Measurements from ENCODE around the gene MYO5C. TPM values are rescaled to one million over a fixed set of nuclear protein-coding genes. Genes with fewer than 3 reads are reported as not detected.
A peak's percentile ranks its signal among the peaks of the same experiment; 100 is the strongest.

The MYO5C gene
- total and polyA plus RNA-seq, 2 of the 13 experiments (the other 11 are each of a cell fraction or from before 2014, with no cell fraction given) = 15.7 to 23.7 TPM

DNA sequence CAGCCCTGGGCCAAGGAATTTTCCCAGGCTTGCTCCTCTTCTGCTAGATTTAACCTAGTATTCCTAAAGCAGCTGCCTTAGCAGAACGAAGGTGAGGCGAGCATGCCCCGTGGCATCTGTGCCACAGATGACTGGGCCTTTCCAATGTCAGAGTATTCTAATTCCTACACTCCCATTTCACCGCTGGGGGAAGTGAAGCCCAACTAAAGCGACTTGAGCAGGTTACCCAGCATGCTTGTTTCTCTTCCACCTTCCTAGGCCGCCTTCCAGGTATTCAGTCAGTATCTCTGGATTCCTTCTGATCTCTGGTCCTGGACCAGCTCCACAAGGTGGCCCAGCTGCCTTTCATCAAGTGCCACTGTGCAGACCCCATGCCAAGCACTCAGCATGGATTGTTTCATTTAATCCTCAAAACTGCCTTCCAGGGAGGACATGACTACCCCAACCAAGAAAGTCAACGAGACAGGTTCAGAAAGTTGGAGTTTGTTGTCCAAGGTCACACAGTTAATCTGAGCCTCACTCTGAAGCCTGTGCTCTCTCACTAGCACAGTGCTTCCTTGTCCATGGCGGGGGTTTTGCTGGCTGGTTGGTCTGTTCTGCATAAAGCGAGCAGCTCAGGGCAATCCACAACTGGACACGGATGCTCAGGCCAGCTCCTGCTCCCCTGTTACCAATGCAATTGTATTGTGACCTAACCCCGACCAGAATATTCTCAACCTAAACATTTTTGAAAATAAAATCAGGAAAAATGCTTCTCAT, 15.1 kb downstream of the MYO5C start (continued):
- TF ChIP-seq, protein P1, sequence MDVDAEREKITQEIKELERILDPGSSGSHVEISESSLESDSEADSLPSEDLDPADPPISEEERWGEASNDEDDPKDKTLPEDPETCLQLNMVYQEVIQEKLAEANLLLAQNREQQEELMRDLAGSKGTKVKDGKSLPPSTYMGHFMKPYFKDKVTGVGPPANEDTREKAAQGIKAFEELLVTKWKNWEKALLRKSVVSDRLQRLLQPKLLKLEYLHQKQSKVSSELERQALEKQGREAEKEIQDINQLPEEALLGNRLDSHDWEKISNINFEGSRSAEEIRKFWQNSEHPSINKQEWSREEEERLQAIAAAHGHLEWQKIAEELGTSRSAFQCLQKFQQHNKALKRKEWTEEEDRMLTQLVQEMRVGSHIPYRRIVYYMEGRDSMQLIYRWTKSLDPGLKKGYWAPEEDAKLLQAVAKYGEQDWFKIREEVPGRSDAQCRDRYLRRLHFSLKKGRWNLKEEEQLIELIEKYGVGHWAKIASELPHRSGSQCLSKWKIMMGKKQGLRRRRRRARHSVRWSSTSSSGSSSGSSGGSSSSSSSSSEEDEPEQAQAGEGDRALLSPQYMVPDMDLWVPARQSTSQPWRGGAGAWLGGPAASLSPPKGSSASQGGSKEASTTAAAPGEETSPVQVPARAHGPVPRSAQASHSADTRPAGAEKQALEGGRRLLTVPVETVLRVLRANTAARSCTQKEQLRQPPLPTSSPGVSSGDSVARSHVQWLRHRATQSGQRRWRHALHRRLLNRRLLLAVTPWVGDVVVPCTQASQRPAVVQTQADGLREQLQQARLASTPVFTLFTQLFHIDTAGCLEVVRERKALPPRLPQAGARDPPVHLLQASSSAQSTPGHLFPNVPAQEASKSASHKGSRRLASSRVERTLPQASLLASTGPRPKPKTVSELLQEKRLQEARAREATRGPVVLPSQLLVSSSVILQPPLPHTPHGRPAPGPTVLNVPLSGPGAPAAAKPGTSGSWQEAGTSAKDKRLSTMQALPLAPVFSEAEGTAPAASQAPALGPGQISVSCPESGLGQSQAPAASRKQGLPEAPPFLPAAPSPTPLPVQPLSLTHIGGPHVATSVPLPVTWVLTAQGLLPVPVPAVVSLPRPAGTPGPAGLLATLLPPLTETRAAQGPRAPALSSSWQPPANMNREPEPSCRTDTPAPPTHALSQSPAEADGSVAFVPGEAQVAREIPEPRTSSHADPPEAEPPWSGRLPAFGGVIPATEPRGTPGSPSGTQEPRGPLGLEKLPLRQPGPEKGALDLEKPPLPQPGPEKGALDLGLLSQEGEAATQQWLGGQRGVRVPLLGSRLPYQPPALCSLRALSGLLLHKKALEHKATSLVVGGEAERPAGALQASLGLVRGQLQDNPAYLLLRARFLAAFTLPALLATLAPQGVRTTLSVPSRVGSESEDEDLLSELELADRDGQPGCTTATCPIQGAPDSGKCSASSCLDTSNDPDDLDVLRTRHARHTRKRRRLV (CRISPR knock-in tag; IDR thresholded peaks at IDR 0.05) = 0 out of 2 replicates have a peak, but pooled peaks have one; percentile 38
- TF ChIP-seq ZFX (CRISPR knock-in tag; IDR thresholded peaks at IDR 0.05; ENCODE audit: low read depth) (0 out of 2 replicates have a peak, but pooled peaks have one; percentile 6), NFYC (CRISPR knock-in tag; IDR thresholded peaks at IDR 0.05) (no peak), ISL2 (CRISPR knock-in tag; IDR thresholded peaks at IDR 0.05) (no peak), GATA4 (IDR thresholded peaks at IDR 0.05; ENCODE audit: borderline replicate concordance, low read depth) (no peak), RBM22 (optimal IDR thresholded peaks at IDR 0.05; ENCODE audit: low read length) (no peak), HCFC1 (IDR thresholded peaks at IDR 0.05; ENCODE audit: low read depth, low read length) (no peak), SRY (CRISPR knock-in tag; IDR thresholded peaks at IDR 0.05) (no peak), KDM6A (CRISPR knock-in tag; IDR thresholded peaks at IDR 0.05; ENCODE audit: low read depth) (no peak), NR1H2 (CRISPR knock-in tag; IDR thresholded peaks at IDR 0.05; ENCODE audit: borderline replicate concordance, low read depth) (no peak), ZNF496 (CRISPR knock-in tag; IDR thresholded peaks at IDR 0.05; ENCODE audit: insufficient replicate concordance) (no peak), REPIN1 (CRISPR knock-in tag; IDR thresholded peaks at IDR 0.05; ENCODE audit: borderline replicate concordance, low read depth) (0 out of 2 replicates have a peak, but pooled peaks have one; percentile 36), NFE2L2 (IDR thresholded peaks at IDR 0.05; ENCODE audit: low read length) (no peak), MEIS2 (CRISPR knock-in tag; IDR thresholded peaks at IDR 0.05) (no peak), SPEN (CRISPR knock-in tag; IDR thresholded peaks at IDR 0.05; ENCODE audit: low read depth) (no peak)
- TF ChIP-seq, protein P2, sequence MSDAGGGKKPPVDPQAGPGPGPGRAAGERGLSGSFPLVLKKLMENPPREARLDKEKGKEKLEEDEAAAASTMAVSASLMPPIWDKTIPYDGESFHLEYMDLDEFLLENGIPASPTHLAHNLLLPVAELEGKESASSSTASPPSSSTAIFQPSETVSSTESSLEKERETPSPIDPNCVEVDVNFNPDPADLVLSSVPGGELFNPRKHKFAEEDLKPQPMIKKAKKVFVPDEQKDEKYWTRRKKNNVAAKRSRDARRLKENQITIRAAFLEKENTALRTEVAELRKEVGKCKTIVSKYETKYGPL (CRISPR knock-in tag; IDR thresholded peaks at IDR 0.05) = no peak
- TF ChIP-seq, protein P3, sequence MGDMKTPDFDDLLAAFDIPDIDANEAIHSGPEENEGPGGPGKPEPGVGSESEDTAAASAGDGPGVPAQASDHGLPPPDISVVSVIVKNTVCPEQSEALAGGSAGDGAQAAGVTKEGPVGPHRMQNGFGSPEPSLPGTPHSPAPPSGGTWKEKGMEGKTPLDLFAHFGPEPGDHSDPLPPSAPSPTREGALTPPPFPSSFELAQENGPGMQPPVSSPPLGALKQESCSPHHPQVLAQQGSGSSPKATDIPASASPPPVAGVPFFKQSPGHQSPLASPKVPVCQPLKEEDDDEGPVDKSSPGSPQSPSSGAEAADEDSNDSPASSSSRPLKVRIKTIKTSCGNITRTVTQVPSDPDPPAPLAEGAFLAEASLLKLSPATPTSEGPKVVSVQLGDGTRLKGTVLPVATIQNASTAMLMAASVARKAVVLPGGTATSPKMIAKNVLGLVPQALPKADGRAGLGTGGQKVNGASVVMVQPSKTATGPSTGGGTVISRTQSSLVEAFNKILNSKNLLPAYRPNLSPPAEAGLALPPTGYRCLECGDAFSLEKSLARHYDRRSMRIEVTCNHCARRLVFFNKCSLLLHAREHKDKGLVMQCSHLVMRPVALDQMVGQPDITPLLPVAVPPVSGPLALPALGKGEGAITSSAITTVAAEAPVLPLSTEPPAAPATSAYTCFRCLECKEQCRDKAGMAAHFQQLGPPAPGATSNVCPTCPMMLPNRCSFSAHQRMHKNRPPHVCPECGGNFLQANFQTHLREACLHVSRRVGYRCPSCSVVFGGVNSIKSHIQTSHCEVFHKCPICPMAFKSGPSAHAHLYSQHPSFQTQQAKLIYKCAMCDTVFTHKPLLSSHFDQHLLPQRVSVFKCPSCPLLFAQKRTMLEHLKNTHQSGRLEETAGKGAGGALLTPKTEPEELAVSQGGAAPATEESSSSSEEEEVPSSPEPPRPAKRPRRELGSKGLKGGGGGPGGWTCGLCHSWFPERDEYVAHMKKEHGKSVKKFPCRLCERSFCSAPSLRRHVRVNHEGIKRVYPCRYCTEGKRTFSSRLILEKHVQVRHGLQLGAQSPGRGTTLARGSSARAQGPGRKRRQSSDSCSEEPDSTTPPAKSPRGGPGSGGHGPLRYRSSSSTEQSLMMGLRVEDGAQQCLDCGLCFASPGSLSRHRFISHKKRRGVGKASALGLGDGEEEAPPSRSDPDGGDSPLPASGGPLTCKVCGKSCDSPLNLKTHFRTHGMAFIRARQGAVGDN (CRISPR knock-in tag; IDR thresholded peaks at IDR 0.05) = no peak; the same call in 1 of the 2 replicates
- TF ChIP-seq, protein P4, sequence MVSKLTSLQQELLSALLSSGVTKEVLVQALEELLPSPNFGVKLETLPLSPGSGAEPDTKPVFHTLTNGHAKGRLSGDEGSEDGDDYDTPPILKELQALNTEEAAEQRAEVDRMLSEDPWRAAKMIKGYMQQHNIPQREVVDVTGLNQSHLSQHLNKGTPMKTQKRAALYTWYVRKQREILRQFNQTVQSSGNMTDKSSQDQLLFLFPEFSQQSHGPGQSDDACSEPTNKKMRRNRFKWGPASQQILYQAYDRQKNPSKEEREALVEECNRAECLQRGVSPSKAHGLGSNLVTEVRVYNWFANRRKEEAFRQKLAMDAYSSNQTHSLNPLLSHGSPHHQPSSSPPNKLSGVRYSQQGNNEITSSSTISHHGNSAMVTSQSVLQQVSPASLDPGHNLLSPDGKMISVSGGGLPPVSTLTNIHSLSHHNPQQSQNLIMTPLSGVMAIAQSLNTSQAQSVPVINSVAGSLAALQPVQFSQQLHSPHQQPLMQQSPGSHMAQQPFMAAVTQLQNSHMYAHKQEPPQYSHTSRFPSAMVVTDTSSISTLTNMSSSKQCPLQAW (CRISPR knock-in tag; IDR thresholded peaks at IDR 0.05) = 0 out of 2 replicates have a peak, but pooled peaks have one; percentile 5
